WERI-Rb-1 (cell line): Measurements from ENCODE around the gene SGSM2.
A peak's percentile ranks its signal among the peaks of the same experiment; 100 is the strongest.

Source experiments
- DNase-seq: peaks from one replicate; pipeline ENCODE4 v3.0.0-alpha.2; 2020
- H3K27ac ChIP-seq: fragments of 250-450 bp; sonication (Bioruptor Pico); 2 replicates; pipeline ENCODE4 v1.5.1; 2020; ENCODE audit warnings: mild to moderate bottlenecking, moderate library complexity
- H3K27me3 ChIP-seq: fragments of 250-450 bp; sonication (Bioruptor Pico); 2 replicates; pipeline ENCODE4 v1.5.1; 2021; ENCODE audit warnings: mild to moderate bottlenecking, low read depth, moderate library complexity; ENCODE audit not compliant: insufficient read depth, severe bottlenecking
- H3K36me3 ChIP-seq: fragments of 250-450 bp; sonication (Bioruptor Pico); 2 replicates; pipeline ENCODE4 v1.5.1; 2020; ENCODE audit warnings: mild to moderate bottlenecking, moderate library complexity
- H3K4me3 ChIP-seq: 2 replicates; pipeline ENCODE4 v1.5.1; 2011; ENCODE audit warnings: low read depth, mild to moderate bottlenecking, control low read depth, low read length
- H3K9me3 ChIP-seq: fragments of 250-450 bp; sonication (Bioruptor Pico); 2 replicates; pipeline ENCODE4 v1.5.1; 2021; ENCODE audit warnings: mild to moderate bottlenecking, moderate library complexity; ENCODE audit not compliant: severe bottlenecking
- TF ChIP-seq, protein P1 (sequence below): IDR thresholded peaks from 2 replicates; pipeline ENCODE4 v1.5.1; 2011; ENCODE audit warnings: low read depth, mild to moderate bottlenecking, control low read depth, inconsistent platforms, low read length

Gene SGSM2

DNA sequence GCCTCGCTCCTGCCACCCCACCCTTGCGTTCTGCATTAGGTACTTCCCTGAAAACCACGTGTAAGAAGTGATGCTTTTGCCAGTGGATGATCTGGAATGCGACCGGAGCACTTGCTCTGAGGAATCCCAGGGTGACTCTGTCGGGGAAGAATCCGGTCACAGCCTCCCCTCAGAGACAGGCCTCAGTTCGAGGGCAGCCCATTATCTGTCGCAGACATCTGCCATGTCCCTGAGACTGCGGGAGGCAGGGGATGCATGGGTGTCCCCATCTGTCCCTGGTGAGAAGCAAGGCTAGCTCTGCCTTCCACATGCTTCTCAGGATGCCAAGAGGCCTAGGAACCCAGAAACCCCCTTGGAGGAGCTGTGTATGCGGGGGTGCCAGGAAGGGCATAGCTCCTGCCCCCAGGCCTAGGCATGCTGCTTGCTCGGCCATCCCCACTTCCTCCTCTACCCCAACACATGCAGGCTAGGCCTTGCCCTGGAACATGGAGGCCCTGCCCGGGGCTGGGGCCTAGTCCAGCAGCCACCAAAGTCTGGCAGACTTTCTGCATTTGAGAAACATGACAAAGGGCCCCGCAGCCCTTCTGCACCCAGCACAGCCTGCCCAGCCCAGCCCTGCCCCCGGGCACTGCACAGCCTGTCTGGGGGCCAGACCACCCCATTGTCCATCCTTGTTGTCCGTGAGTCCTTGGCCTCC lies 43.1 kb downstream of the SGSM2 start:
- DNase-seq, result peak; percentile 57
- Histone ChIP-seq H3K36me3 (peaks cover 48% of the 10 kb centered on the region), H3K27ac (peak overlapping the region; percentile 49), H3K4me3 (no peak overlapping the region), H3K27me3 (no peaks in the 10 kb centered on the region), H3K9me3 (no peaks in the 10 kb centered on the region)
- TF ChIP-seq, protein P1, sequence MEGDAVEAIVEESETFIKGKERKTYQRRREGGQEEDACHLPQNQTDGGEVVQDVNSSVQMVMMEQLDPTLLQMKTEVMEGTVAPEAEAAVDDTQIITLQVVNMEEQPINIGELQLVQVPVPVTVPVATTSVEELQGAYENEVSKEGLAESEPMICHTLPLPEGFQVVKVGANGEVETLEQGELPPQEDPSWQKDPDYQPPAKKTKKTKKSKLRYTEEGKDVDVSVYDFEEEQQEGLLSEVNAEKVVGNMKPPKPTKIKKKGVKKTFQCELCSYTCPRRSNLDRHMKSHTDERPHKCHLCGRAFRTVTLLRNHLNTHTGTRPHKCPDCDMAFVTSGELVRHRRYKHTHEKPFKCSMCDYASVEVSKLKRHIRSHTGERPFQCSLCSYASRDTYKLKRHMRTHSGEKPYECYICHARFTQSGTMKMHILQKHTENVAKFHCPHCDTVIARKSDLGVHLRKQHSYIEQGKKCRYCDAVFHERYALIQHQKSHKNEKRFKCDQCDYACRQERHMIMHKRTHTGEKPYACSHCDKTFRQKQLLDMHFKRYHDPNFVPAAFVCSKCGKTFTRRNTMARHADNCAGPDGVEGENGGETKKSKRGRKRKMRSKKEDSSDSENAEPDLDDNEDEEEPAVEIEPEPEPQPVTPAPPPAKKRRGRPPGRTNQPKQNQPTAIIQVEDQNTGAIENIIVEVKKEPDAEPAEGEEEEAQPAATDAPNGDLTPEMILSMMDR, result no peak

DNA sequence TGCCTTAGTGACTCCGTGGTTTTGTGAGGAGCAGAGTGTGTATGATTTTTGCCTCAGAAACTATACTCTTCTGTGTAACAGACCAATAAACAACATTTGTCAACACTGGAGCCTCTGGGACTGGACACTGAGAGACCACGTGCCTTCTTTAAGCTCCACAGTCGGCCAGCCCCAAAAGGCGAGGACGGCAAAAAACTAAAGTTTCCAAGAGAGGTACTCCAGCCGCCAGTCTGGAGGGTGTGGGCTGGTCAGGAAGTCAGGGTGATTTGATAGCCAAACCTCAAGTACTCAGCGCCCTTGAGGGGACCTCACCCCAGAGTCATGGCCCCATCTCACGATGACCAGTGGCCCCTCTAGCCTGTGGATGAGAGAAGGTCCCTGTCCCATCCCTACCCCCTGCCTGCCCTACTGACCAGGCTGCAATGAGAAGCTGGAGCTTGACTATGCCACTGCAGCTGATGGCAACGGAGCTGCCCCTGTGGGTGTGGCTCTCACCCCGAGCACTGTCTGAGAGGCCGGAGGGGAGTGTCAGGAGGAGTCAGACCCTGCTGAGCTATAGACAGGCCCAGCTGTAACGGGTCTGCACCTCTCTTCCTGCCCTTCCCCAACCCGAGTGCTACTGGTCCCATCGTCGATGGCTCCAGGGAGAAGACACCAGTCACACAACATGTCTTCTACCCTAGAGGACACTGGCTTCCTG lies 43.8 kb downstream of the SGSM2 start:
- no peaks in the 10 kb centered on the region for H3K9me3 ChIP-seq
- TF ChIP-seq, protein P1, result no peak
- peaks cover 46% of the 10 kb centered on the region for H3K36me3 ChIP-seq
- H3K4me3 ChIP-seq, result no peak overlapping the region
- H3K27ac ChIP-seq, result peak overlapping the region; percentile 49
- H3K27me3 ChIP-seq, result no peaks in the 10 kb centered on the region
- no peak for DNase-seq

DNA sequence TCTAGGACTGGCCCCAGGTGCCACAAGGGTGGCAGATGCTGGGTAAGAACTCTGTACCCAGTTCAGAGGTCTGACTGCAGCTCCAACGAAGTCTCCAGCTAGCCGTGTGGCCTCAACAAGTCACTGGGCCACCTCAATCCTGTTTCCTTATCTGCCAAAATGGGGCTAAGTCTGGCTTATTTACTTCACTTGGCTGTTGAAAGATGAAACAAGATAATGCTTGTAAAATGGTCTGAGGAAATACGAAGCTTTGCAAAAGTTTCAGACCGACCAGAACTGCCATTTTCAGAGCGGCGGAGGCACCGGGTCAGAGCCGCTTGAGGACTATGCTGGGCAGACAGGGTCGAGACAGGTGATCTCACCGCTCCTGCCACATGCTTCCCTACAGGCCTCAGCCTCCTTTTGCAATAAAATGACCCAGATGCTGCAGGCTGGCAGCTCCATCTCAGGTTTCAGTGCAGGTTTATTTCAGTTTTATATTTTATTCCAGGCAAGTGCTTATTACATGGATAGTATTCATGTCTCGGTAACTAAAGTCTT lies 46.4 kb downstream of the SGSM2 start:
- H3K27ac ChIP-seq, result peak overlapping the region; percentile 62
- H3K4me3 ChIP-seq, result no peak overlapping the region
- TF ChIP-seq, protein P1, result no peak
- no peaks in the 10 kb centered on the region for H3K27me3 ChIP-seq
- no peak for DNase-seq
- peaks cover 39% of the 10 kb centered on the region for H3K36me3 ChIP-seq
- H3K9me3 ChIP-seq, result no peaks in the 10 kb centered on the region

DNA sequence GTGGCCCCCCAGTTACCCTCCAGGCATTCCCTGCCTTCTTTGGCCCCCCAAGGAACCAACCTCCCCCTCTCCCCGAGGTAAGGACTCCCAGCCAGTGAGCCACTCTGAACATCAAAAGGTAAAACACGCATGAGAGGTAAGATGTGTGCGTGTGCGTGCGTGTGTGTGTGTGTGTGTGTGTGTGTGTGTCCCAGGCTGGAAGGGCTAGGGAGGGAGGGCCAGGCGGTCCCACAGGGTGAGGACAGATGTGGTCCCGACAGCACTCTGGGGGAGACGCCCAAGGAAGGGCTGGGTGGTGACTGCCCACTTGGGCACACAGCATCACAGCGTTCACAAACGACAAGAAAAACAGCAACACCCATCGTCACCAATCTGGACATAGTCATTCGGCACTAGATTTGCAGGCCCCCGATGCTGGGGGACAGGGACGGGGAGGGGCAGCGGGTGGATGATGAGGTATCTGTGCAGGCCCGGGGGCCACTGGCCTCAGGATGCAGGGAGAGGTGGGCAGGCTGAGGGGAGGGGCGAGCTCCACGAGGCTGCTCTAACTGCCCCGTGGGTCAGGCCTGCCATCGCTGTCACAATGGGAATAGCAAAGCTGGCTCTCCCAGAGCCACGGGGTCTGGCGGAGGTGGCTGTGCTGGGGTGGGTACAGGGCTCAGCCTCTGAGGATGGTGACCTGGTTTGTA lies 47.3 kb downstream of the SGSM2 start:
- Histone ChIP-seq H3K9me3 (no peaks in the 10 kb centered on the region), H3K36me3 (peaks cover 30% of the 10 kb centered on the region), H3K4me3 (no peak overlapping the region), H3K27ac (peak overlapping the region; percentile 65), H3K27me3 (no peaks in the 10 kb centered on the region)
- TF ChIP-seq, protein P1, result no peak
- DNase-seq, result no peak

DNA sequence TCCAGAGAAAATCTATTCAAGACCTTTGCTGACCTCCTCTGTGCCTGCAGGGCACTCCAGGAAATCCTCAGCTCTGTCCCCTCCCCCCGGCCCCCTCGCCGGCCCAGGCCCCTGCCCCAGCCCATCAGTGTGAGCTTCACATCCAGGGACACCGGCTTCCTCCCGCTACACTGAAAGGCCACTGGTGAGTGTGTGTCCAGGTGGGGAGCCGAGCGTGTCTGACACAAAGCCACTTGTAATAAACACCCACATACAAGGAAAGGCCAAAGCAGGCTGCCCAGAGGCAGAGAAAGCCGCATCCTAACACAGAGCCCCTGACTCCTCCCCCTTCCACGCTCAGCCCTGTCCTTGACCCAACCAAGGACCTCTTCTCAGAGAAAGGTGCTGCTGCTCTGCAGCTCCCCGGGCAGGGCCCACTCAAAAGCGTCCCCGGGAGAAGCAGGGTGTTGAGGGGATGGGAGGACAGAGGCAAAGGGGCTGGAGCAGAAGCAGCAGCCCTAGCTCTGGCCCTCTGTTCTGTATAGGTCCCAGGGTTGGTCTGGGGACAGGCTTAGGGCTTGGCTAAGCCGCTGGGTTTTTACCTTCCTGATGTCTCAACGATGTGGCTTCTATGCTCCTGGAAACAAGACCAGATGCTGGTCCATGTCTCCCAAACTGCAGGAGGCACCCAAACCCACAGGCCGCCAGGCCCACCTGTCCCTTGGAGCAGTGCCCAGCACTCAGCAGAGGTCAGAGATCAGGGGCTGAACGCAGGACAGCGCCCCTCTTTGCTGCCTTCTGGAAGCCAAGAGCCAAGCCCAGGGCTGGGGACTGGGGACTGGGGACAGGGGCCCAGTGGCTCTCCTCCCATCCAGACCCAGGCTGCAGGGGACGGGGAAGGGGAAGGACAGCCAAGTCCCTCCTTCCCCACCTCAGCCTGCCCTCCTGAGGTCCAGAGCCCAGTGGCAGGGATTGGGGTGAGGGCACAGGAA lies 48.2 kb downstream of the SGSM2 start:
- Histone ChIP-seq H3K27me3 (no peaks in the 10 kb centered on the region), H3K4me3 (no peak overlapping the region), H3K36me3 (peaks cover 24% of the 10 kb centered on the region), H3K9me3 (no peaks in the 10 kb centered on the region), H3K27ac (peak overlapping the region; percentile 65)
- DNase-seq, result peak; percentile 56
- TF ChIP-seq, protein P1, result no peak
